ENCODE data around the gene POTEF. TPM values are rescaled to one million over a fixed set of nuclear protein-coding genes. Genes with fewer than 3 reads are reported as not detected.
"Not testable (repeated sequence)": the region's sequence is repeated elsewhere in the genome, so short reads cannot be mapped to it uniquely, and the experiment has no call there.

POTEF gene
- total RNA-seq: not detected

- DNase-seq (ENCODE audit: low spot score in 2 of 2); H3K9me3 Mint-ChIP-seq; H3K27ac Mint-ChIP-seq; ATAC-seq; H3K36me3 Mint-ChIP-seq: not testable (repeated sequence)
Measured at GRCh38 chr2:130129120-130129829, at the start of gene POTEF. Gene POTEF (minus strand): TSS chr2:130129222. CDS start chr2:130120515, 8,707 bp downstream.

- H3K9me3 Mint-ChIP-seq; H3K36me3 Mint-ChIP-seq; DNase-seq (ENCODE audit: low spot score in 2 of 2): not testable (repeated sequence)
- peak; percentile 75 to 89 for ATAC-seq
- H3K27ac Mint-ChIP-seq: peak overlapping the region in 1 of 2 donors; percentile 22
Measured at GRCh38 chr2:130174866-130175265, 45.8 kb upstream of the POTEF start.

- DNase-seq (ENCODE audit: low spot score in 2 of 2) (no peak), ATAC-seq (no peak)
- Mint-ChIP-seq H3K9me3 (no peaks in the 10 kb centered on the region), H3K36me3 (peaks cover 14 to 21% of the 10 kb centered on the region in 2 donors), H3K27ac (peak overlapping the region in 1 of 2 donors; percentile 53)
Measured at GRCh38 chr2:130169896-130170295, 40.9 kb upstream of the POTEF start.

- ATAC-seq: peak; percentile 76 to 97
- Mint-ChIP-seq H3K36me3 (peaks cover 18 to 27% of the 10 kb centered on the region in 2 donors), H3K27ac (peak overlapping the region in 1 of 2 donors; percentile 53)
- not testable (repeated sequence) for DNase-seq (ENCODE audit: low spot score in 2 of 2); H3K9me3 Mint-ChIP-seq
Measured at GRCh38 chr2:130169163-130169562, 40.1 kb upstream of the POTEF start.

- H3K9me3 Mint-ChIP-seq; DNase-seq (ENCODE audit: low spot score in 2 of 2); ATAC-seq: not testable (repeated sequence)
- peaks cover 19 to 29% of the 10 kb centered on the region in 2 donors for H3K36me3 Mint-ChIP-seq
- peak overlapping the region in 1 of 2 donors; percentile 54 for H3K27ac Mint-ChIP-seq
Measured at GRCh38 chr2:130166611-130167010, 37.6 kb upstream of the POTEF start.

- Mint-ChIP-seq H3K36me3 (peaks cover 19 to 29% of the 10 kb centered on the region in 2 donors), H3K9me3 (no peaks in the 10 kb centered on the region), H3K27ac (no peak overlapping the region)
- ATAC-seq (no peak), DNase-seq (ENCODE audit: low spot score in 2 of 2) (no peak)
Measured at GRCh38 chr2:130165293-130166016, 36.4 kb upstream of the POTEF start.

- H3K9me3 Mint-ChIP-seq: no peaks in the 10 kb centered on the region
- ATAC-seq (no peak), DNase-seq (ENCODE audit: low spot score in 2 of 2) (no peak)
- no peak overlapping the region for H3K27ac Mint-ChIP-seq
- peaks cover 14 to 24% of the 10 kb centered on the region in 2 donors for H3K36me3 Mint-ChIP-seq
Measured at GRCh38 chr2:130162968-130163367, 33.9 kb upstream of the POTEF start.

- ATAC-seq; DNase-seq (ENCODE audit: low spot score in 2 of 2); H3K27ac Mint-ChIP-seq; H3K9me3 Mint-ChIP-seq: not testable (repeated sequence)
- peaks cover 9 to 19% of the 10 kb centered on the region in 2 donors for H3K36me3 Mint-ChIP-seq
Measured at GRCh38 chr2:130162486-130162885, 33.5 kb upstream of the POTEF start.

- not testable (repeated sequence) for DNase-seq (ENCODE audit: low spot score in 2 of 2); H3K9me3 Mint-ChIP-seq; ATAC-seq; H3K27ac Mint-ChIP-seq
- peaks cover 6 to 14% of the 10 kb centered on the region in 2 donors for H3K36me3 Mint-ChIP-seq
Measured at GRCh38 chr2:130160838-130161705, 32.0 kb upstream of the POTEF start.

- peaks cover 6 to 14% of the 10 kb centered on the region in 2 donors for H3K36me3 Mint-ChIP-seq
Measured at GRCh38 chr2:130160131-130160530, 31.1 kb upstream of the POTEF start.

GRCh38 chr2:130159376-130159775, 30.4 kb upstream of the POTEF start:
- ATAC-seq; H3K36me3 Mint-ChIP-seq; H3K9me3 Mint-ChIP-seq; DNase-seq (ENCODE audit: low spot score in 2 of 2); H3K27ac Mint-ChIP-seq: not testable (repeated sequence)

More at GRCh38 chr2:130160131-130160530, 31.1 kb upstream of the POTEF start:
- ATAC-seq: no peak
- Mint-ChIP-seq H3K27ac (peak overlapping the region in 1 of 2 donors; percentile 79), H3K9me3 (no peaks in the 10 kb centered on the region)
- no peak for DNase-seq (ENCODE audit: low spot score in 2 of 2)

- DNase-seq (ENCODE audit: low spot score in 2 of 2): no peak
- H3K27ac Mint-ChIP-seq: peak overlapping the region in 1 of 2 donors; percentile 23
- ATAC-seq: no peak
- H3K36me3 Mint-ChIP-seq: peaks cover 0 to 2% of the 10 kb centered on the region in 2 donors
- no peaks in the 10 kb centered on the region for H3K9me3 Mint-ChIP-seq
Measured at GRCh38 chr2:130158631-130159030, 29.6 kb upstream of the POTEF start.

GRCh38 chr2:130157825-130158514, 28.9 kb upstream of the POTEF start:
- ATAC-seq: peak in 1 of 2 donors; percentile 59
- H3K9me3 Mint-ChIP-seq; H3K36me3 Mint-ChIP-seq; DNase-seq (ENCODE audit: low spot score in 2 of 2): not testable (repeated sequence)
- H3K27ac Mint-ChIP-seq: peak overlapping the region; percentile 23 to 60

- DNase-seq (ENCODE audit: low spot score in 2 of 2); H3K9me3 Mint-ChIP-seq; H3K36me3 Mint-ChIP-seq; H3K27ac Mint-ChIP-seq; ATAC-seq: not testable (repeated sequence)
Measured at GRCh38 chr2:130157354-130157753, 28.3 kb upstream of the POTEF start.

- no peak for ATAC-seq
- Mint-ChIP-seq H3K36me3 (no peaks in the 10 kb centered on the region), H3K27ac (peak overlapping the region in 1 of 2 donors; percentile 48), H3K9me3 (no peaks in the 10 kb centered on the region)
- DNase-seq (ENCODE audit: low spot score in 2 of 2): no peak
Measured at GRCh38 chr2:130156624-130157004, 27.6 kb upstream of the POTEF start.
